Activated T-cell treated with anti-CD3 and anti-CD28 coated beads for 1 hour (primary cell): ENCODE data around the gene CLGN.
"Not testable (repeated sequence)": the region's sequence is repeated elsewhere in the genome, so short reads cannot be mapped to it uniquely, and the experiment has no call there.

Experiments
- DNase-seq: peaks from one replicate; pipeline ENCODE4 v3.0.0-alpha.2; 2020; ENCODE audit warnings: low read depth

The CLGN gene

GRCh38 chr4:140427106-140427918 is at the start of gene CLGN:
TSS of gene CLGN (minus strand) at chr4:140427648. CDS start at chr4:140413078, 14,570 bp downstream.
- DNase-seq: peak; percentile 16

GRCh38 chr4:140472156-140472555 is 44.7 kb upstream of the CLGN start:
- no peak for DNase-seq

GRCh38 chr4:140469791-140470733 is 42.6 kb upstream of the CLGN start:
- DNase-seq: no peak

GRCh38 chr4:140466146-140466545 is 38.7 kb upstream of the CLGN start:
- DNase-seq: no peak

GRCh38 chr4:140463614-140464013 is 36.2 kb upstream of the CLGN start:
- no peak for DNase-seq

- no peak for DNase-seq
Observed at GRCh38 chr4:140463182-140463581, 35.7 kb upstream of the CLGN start.

GRCh38 chr4:140450352-140450751 is 22.9 kb upstream of the CLGN start:
- DNase-seq: no peak

- no peak for DNase-seq
Observed at GRCh38 chr4:140448830-140449229, 21.4 kb upstream of the CLGN start.

- DNase-seq: no peak
Observed at GRCh38 chr4:140448162-140448561, 20.7 kb upstream of the CLGN start.

- not testable (repeated sequence) for DNase-seq
Observed at GRCh38 chr4:140444347-140444746, 16.9 kb upstream of the CLGN start.

GRCh38 chr4:140439644-140440142 is 12.2 kb upstream of the CLGN start:
- no peak for DNase-seq

GRCh38 chr4:140427919-140428471 is 547 bp upstream of the CLGN start:
- no peak for DNase-seq

GRCh38 chr4:140426610-140427105 is 790 bp downstream of the CLGN start:
- DNase-seq: no peak

- no peak for DNase-seq
Observed at GRCh38 chr4:140423106-140423505, 4.3 kb downstream of the CLGN start.

GRCh38 chr4:140413130-140413969 is 14.1 kb downstream of the CLGN start:
- not testable (repeated sequence) for DNase-seq

- DNase-seq: no peak
Observed at GRCh38 chr4:140408974-140409373, 18.5 kb downstream of the CLGN start.

- DNase-seq: no peak
Observed at GRCh38 chr4:140406292-140406691, 21.2 kb downstream of the CLGN start.

GRCh38 chr4:140400111-140400510 is 27.3 kb downstream of the CLGN start:
- no peak for DNase-seq

- no peak for DNase-seq
Observed at GRCh38 chr4:140395668-140396067, 31.8 kb downstream of the CLGN start.

GRCh38 chr4:140388015-140388414 is 39.4 kb downstream of the CLGN start:
- DNase-seq: no peak

- DNase-seq: no peak
Observed at GRCh38 chr4:140382732-140383131, 44.7 kb downstream of the CLGN start.
